GM19238 (cell line): ENCODE data around the gene PSMB2.
A peak's percentile ranks its signal among the peaks of the same experiment; 100 is the strongest.
"Not testable (repeated sequence)": the region's sequence is repeated elsewhere in the genome, so short reads cannot be mapped to it uniquely, and the experiment has no call there.

Source experiments
- DNase-seq: peaks from one replicate; pipeline ENCODE4 v3.0.0; 2011; ENCODE audit warnings: low spot score; ENCODE audit not compliant: insufficient read length

Gene PSMB2

DNA sequence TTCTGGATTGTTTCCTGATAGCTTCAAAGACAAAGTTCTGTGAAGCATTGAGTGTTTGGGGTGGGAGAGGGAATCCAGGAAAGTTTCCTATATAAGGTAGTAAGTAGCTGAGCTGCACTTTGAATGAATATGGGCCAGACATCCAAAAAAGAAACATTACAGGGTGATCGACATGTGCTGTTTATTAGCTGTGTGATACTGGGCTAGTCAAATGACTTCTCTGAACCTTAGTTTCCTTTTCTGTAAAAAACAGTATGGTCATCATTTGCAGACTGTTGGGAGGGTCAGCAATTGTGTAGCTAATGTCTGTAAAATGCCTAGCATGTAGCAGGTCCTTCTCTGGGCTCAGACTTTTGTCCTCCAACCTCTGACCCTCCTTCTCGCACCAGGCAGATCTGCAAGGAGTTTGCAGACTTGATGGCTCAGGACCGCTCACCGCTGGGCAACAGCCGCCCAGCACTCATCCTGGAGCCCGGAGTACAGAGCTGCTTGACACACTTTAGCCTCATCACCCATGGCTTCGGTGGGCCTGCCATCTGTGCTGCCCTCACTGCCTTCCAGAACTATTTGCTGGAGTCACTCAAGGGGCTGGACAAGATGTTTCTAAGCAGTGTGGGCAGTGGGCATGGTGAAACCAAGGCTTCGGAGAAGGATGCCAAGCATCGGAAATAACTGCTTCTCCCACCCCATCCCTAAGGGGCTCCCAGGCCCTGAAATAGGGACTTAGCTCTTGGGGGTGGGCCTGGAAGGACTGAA lies 47.1 kb downstream of the PSMB2 start:
- no peak for DNase-seq

DNA sequence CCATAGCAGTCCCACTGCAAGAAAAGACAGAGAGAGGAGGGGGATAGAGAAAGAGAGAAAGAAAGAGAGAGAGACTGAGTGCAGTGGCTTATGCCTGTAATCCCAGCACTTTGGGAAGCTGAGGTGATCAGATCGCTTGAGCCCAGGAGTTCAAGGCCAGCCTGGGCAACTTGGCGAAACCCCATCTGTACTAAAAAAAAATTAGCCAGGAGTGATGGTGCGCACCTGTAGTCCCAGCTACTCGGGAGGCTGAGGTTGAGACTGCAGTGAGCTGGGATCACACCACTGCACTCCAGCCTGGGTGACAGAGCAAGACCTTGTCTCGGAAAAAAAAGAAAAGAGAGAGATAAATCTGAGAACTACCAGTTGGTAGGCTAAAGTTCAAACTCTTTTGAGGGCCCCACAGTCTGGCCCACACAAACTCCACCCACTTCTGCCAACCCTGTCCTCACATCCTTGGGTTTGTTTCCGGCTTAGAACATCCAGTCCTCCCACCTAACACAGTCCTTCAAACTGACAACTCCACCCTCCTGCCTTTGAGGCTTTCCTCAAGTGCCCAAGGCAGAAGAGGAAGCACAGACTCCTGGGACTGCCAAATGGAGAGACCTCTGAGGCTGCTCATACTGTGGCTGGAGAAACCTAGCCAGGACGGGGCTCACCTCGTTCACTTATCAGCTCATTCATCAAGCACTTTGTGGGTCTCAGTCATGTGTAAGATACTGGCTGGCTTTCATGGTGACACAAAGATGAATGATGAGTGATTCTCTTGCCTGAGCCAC lies 48.1 kb downstream of the PSMB2 start:
- no peak for DNase-seq

DNA sequence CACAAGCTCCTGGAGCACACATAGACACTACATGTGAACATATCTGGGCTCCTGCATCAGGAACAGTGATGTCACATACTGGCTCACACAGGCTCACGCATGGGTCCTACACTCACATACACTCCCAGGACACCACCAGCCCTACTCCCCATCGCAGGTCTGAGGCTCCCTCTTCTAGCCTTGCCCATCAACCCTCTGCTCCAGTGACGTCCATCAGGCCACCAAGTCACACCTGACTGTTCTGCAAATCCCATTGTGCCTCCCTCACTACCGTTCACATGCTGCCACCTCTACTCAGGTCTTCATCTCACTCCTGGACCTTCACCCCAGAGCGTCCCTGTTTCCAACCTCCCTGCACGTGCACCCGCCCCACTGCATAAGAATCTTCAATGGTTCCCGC lies 50.1 kb downstream of the PSMB2 start:
- no peak for DNase-seq

DNA sequence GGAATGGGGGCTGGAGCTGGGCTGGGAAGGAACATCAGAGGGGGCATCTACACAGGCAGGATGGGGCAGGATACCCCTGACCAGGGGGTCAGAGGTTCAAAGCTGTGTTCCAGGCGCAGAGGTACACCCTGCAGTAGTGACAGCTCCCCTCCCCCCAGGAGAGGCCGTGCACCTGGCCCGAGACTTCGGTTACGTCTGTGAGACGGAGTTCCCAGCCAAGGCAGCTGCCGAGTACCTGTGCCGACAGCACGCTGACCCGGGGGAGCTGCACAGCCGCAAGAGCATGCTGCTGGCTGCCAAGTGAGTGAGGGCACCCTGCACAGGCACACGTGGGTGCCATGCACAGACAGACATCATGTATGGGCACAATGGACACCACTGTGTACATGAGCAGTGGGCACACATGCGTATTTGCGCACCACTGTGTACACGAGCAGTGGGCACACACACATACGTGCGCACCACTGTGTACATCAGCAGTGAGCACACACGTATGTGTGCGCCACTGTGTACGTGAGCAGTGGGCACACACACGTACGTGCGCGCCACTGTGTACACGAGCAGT lies 50.8 kb downstream of the PSMB2 start:
- no peak for DNase-seq

DNA sequence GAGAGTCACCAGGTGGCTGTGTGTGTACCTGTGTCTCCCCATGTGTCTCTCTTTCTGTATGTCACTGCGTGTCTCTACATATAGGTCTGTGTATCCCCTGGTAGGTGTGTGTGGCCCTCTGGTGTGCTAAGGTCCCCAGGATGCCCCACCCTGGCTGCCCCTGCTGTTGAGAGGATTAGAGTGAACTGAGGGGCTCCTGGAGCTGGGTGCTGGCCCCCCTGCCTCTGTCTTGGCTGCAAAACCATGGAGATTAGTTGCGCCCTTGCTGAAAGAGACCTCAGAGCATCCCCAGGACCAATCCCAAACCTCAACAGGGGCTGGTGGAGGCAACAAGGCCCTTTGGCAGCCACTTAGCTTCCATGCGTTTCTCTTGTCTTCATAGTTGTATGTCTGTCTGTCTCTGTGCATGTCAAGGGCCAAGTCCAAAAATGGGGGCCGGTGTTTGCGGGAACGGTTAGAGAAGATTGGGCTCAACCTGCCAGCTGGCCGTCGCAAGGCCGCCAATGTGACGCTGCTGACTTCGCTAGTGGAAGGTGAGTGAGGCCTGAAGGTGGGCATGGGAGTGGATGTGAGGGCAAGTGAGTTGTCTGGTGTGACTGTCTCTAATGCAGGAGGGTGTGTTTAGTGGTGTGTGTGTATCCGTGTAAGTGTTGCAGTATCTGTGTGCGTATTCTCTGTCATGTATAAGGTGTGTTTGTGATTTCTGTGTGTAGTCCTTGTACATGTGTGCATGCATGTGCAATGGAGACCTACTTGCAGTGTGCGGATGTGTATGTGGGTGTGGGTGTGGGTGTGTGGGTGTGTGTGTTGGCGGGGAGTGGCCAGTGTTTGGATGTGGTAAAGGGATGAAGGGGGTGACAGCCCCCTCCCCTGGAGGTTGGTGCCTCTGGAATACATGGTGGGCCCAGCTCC lies 51.6 kb downstream of the PSMB2 start:
- DNase-seq = no peak

DNA sequence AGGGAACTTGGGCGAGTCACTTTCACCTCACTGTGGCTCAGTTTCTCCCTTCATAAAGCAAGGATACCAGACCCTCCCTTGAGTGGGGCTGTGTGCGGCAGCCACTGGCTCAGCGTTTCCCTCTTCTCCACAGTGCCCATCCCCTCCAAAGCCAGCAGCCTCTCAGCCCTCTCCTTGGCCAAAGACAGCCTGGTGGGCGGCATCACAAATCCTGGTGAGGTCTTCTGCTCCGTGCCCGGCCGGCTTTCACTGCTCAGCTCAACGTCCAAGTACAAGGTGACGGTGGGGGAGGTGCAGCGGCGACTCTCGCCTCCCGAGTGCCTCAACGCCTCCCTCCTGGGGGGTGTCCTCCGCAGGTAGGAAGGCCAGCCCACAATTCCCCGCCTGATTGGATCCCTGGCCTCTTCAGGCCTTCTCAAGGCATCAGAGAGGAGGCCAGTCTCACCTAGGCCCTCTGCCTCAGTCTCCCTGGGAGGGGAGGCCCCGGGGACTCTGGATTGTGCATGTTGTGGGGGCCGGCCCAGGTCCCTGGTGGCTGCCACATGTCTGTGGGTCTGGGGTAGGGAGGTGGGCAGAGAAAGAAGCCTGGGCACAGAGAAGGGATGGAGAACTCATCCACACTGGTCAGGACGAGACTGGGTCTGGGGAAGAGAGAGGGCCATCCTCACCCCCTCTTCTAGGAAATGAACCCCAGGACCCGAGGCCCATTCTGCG lies 53.0 kb downstream of the PSMB2 start:
- no peak for DNase-seq

DNA sequence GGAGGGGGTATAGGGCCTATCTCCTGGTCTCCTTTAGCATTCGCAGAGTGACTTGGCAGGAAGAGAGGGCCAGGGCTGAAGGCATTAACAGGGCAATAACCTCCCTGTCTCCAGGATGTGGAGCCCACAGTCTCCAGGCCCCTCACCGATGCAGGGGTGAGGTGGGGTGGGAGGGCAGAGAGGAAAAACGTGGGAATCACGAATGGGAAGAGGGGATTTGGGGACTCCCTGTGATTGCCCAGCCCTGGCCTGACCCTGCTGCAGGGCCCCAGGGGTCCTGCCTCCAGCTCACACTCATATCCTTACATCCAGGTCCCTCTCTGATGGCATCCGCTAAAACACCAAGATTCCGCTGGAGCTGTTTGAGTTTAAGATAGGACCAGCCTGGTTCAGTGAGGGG lies 53.6 kb downstream of the PSMB2 start:
- DNase-seq = no peak

DNA sequence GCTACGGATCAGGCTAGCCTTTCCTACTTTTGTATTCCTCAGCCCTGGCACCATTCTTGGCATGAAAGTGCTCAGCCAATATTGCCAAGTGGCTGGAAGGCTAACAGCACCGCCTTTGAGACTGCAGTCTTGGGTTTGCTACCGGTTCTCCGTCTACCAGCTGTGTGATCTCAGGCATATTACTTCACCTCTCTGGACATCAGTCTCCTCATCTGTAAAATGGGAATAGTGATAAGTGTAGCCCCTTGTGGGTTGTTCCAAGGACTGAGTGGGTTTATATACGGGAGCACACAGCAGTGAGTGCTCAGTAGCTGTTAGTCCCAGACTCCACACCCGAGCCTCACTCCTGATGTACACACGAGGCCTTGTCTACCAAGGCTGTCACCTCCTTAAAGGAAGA lies 54.5 kb downstream of the PSMB2 start:
- no peak for DNase-seq

DNA sequence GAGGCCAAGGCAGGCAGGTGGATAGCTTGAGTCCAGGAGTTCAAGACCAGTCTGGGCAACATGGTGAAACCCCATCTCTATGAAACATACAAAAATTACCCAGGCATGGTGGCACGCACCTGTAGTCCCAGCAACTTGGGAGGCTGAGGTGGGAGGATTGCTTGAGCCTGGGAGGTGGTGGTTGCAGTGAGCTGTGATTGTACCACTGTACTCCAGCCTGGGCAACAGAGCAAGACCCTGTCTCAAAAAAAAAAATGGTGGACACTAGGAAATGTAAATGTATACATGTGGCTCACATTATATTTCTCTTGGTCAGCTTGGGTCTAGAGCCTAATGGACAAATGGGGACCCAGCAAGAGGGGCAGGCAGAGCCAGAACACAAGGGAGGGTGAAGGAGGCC lies 55.5 kb downstream of the PSMB2 start:
- not testable (repeated sequence) for DNase-seq

DNA sequence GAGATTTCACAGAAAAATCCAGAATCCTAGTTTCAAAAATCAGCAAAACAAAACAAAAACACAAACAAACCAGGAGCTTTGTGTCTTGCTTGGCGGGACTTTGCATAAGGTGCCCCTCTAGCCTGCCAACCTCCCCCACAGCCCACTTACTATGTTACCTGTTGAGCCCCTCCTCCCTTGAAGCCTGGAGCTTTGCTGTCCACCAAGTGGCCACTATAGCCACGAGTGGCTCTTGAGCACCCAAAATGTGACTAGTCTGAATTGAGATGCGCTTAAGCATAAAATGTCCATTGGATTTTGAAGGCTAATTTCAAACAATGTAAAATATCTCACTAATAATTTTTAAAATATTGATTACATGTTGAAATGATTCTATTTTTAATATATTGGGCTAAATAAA lies 56.0 kb downstream of the PSMB2 start:
- no peak for DNase-seq

DNA sequence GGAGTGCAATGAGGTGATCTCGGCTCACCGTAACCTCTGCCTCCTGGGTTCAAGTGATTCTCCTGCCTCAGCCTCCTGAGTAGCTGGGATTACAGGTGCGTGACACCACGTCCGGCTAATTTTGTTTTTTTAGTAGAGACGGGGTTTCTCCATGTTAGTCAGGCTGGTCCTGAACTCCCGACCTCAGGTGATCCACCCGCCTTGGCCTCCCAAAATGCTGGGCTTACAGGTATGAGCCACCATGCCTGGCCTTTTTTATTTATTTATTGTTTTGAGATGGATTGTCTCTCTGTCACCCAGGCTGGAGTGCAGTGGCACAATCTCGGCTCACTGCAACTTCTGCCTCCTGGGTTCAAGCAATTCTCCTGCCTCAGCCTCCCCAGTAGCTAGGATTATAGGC lies 59.7 kb downstream of the PSMB2 start:
- DNase-seq = not testable (repeated sequence)

DNA sequence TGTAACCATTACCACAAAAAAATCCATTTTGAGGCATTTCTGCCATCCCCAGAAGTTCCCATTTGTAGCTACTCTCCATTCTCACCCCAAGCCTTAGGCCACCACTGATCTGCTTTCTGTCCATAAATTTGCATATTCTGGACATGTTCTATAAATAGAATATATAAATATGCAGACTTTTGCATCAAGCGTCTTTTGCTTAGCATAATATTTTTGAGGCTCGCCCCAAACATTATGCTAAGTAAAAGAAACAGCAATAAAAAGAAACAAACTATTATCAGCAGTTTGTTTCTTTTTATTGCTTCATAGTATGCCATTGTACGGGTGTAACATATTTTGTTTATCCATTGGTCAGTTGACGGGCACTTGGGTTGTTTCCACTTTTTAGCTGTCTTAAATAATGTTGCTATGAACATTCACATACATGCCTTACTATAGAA lies 60.4 kb downstream of the PSMB2 start:
- no peak for DNase-seq

DNA sequence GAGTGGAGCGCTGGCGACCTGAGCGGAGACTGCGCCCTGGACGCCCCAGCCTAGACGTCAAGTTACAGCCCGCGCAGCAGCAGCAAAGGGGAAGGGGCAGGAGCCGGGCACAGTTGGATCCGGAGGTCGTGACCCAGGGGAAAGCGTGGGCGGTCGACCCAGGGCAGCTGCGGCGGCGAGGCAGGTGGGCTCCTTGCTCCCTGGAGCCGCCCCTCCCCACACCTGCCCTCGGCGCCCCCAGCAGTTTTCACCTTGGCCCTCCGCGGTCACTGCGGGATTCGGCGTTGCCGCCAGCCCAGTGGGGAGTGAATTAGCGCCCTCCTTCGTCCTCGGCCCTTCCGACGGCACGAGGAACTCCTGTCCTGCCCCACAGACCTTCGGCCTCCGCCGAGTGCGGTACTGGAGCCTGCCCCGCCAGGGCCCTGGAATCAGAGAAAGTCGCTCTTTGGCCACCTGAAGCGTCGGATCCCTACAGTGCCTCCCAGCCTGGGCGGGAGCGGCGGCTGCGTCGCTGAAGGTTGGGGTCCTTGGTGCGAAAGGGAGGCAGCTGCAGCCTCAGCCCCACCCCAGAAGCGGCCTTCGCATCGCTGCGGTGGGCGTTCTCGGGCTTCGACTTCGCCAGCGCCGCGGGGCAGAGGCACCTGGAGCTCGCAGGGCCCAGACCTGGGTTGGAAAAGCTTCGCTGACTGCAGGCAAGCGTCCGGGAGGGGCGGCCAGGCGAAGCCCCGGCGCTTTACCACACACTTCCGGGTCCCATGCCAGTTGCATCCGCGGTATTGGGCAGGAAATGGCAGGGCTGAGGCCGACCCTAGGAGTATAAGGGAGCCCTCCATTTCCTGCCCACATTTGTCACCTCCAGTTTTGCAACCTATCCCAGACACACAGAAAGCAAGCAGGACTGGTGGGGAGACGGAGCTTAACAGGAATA lies 64.0 kb downstream of the PSMB2 start:
- peak; percentile 87 for DNase-seq

DNA sequence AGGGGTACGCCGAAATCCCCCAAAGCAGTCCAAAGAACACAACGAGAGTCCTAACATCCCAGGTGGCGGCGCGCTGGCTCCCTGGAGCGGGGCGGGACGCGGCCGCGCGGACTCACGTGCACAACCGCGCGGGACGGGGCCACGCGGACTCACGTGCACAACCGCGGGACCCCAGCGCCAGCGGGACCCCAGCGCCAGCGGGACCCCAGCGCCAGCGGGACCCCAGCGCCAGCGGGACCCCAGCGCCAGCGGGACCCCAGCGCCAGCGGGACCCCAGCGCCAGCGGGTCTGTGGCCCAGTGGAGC lies 64.6 kb downstream of the PSMB2 start:
- DNase-seq = not testable (repeated sequence)

DNA sequence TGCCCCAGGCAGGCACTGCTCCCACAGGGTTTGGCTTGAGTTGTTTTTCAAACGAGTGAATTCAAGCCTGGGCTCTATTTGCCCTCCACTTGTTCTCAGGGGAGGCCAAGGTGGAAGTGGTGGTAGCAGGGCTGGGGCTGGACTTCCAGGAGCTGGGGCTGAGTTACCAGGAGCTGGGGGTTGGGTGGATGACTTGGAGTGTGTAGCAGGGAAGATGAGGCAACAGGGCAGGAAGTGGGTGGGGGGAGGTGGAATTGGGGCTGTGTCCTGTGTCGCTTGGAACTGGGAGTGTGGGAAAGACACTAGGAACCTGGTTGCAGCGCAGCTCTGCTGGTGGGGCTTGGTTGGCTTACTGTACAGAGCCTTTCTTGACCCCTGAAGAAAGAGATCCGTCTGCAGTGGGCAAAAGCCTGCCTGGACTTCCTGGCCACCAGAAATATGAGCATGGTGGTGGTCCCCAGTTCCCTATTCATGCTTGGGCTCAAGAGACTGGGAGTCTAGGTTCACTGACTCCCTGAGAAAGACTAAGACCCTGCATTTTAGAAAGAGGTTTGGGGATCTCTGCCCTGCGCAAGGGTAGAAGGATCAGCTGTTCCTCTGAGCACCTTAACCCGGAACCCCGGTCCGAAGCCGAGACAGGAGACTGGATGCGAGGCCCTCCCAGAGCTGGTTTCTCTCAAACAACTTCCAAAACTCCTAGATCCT lies 65.1 kb downstream of the PSMB2 start:
- no peak for DNase-seq

DNA sequence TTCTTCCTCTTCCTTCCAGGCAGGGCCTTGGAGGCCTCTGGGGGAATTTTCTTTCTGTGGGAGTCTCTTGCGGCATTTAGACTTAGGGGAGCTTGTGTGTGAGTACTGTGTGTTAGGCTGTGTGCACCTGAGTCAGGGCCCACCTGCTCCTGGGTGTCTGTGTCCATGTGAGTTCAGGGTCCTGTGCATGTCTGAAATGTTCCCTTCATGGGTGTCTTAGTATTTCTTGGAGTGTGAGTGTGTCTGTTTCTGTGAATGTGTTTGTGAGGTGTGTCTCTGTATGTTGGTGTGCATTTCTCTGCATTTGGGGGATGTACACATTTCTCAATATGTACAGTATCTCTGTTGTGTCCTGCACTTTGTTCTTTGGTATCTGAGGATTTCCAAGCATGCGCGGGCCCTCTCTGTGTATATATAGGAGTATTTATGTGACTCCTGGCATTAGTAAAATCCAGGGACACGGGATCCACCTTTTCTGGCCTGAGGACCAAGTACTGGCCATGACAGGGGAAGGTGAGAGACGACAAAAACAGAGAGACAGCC lies 65.8 kb downstream of the PSMB2 start:
- DNase-seq = no peak

DNA sequence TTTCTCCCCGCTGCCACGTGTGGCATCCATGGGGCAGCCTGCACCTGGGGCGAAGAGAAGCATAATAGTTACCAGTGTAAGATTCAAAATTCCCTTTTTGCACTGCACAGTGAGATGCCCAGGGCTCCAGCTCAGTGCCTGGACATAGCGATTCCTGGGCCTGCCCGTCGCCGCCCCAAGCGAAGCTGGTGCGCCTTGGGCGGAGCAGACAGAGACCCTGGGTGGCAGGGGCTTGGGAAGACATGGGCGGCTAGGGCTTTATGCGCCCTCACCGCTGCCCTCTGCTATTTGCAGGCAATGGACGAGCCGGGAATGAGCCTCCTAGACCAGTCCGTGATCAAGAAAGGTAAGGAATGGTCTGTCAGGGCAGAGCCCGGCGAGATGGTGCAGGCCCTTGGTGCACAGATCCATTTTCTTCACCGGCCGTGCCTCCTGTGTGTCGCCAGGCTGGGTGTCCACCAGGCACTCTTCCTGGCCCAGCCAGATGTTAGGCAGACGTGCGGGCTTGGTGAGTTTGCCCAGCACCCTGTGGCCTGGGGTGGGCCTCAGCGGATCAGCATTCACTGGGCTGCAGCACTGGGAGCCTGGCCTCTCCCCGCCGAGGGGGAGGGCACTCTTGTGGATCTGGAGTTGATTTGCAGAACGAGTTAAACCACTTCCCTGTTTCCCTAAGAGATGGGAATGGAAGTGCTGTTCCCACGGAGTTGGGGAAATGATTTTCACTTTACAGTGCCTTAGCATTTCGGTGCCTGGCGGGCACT lies 66.5 kb downstream of the PSMB2 start:
- no peak for DNase-seq

DNA sequence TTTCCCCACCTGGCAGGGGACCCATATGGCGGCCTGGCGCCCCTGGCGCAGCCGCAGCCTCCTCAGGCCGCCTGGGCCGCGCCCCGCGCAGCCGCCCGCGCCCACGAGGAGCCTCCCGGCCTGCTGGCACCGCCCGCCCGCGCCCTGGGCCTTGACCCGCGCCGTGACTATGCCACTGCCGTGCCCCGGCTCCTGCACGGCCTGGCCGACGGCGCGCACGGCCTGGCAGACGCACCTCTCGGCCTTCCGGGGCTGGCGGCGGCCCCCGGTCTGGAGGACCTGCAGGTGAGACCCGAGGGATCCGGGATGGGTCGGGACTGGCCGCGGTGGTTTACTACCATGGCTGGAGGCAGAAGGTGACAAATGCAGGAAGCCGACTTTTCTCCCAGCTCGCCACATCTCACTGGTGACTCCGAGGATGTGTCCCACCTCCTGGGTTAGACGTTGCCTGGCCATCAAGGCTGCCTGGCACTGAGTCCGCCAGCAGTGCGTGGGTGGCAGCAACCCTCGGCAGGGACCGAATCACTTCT lies 67.1 kb downstream of the PSMB2 start:
- no peak for DNase-seq
